ENCODE data around the gene COL27A1.

The COL27A1 gene

DNA sequence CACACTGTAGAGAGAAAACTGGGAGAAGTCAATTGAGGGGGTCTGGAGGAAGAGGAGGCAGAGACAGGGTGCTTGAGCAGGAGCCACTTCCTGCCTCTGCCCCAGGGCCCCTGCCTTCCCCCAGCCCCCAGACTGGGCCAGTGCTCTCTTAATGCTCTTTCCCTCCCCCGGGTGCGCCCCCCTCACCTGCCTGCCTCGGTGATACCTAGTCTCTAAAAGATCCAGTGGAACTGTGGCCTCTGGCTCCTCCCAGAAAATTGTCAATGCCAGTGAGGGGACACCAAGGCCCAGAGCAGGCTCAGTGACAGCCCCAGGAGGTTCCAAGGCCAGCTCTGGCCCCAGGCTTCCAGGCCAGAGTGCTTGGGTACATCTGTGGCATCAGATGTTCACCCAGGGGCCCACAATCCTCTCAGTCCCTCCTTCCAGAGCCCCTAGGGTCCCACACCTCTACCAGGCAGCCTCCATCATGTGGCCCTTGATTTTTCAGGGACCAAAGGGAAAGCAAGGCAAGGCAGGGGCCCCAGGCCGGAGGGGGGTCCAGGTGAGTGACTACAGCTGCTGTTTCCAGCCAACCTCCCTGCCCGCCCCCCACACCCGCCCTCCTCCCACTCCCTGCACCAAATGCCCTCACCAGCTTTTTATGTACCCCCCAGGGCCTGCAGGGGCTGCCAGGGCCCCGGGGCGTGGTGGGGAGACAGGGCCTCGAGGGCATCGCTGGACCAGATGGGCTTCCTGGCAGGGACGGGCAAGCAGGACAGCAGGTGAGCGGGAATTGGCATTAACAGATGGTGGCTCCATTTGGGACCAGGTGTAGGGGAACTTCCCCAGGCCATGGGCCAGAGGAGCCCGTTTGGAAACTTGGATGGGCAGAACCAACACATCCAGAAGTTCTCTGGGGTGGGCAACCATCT lies 134.5 kb downstream of the COL27A1 start:
- peak; percentile 32 for DNase-seq

DNA sequence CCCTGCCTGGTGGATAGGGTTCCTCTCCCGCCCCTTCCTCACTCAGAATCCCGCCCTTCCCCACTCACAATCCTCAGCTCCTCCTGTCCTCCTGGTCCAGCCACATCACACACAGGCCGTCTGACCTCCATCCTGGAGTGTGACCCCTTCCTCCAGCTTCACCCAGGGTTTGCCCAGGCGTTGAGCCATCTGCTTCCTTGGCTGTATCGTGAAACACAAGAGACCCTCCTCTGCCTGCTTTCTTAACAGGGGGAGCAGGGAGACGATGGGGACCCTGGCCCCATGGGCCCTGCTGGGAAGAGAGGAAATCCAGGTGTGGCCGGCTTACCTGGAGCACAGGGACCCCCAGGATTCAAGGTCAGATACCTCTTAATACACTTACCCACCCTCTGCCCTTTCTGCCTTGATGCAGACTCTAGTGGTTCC lies 135.2 kb downstream of the COL27A1 start:
- DNase-seq: peak; percentile 22

DNA sequence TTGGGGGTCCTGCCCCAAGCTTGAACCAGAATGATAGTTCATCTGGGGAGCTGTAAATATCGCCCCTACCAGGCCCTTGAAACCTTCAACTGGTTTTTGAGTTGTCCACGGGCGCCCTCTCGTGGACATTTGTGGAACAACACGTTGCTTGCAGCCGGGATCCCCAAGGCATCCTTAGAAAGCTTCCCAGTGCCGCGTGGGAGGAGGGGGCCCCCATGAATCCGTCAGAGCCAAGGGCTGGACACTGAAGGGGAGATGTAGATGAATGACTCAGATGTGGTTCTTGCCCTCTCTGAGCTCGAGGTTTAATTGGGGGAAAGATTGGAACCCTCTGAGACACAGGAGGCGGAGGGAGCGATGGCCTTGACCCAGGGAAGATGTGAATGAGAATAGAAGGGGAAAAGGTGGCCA lies 135.7 kb downstream of the COL27A1 start:
- peak; percentile 84 for DNase-seq

DNA sequence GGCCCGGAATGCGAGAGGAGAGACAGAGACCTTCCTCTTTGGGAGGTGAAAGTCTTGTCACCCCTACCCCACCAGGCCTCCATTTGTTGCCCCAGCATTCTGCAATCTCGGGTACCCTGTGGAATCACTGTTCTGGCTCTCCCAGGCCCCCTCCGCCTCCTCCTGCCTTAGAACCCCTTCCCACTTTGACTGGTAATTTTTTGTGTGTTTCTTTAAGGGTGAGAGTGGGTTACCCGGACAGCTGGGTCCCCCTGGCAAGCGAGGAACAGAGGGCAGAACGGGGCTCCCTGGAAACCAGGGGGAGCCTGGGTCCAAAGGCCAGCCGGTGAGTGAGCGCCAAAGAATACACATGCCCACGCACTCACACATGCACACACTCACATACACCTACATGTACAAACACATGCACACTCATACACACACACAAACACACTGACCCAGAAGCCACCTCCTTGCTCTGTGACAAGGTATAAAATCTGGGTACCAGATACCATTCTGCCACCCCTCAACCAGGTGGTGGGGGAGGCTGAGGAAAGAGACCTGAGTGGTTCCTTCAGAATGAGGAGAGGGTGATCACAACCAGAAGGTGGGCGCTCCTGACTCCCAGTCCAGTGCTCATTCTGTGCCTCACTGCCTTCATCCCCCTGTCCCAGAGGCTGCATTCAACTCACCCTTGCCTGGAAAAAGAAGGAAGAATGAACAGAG lies 136.7 kb downstream of the COL27A1 start:
- peak; percentile 13 for DNase-seq

DNA sequence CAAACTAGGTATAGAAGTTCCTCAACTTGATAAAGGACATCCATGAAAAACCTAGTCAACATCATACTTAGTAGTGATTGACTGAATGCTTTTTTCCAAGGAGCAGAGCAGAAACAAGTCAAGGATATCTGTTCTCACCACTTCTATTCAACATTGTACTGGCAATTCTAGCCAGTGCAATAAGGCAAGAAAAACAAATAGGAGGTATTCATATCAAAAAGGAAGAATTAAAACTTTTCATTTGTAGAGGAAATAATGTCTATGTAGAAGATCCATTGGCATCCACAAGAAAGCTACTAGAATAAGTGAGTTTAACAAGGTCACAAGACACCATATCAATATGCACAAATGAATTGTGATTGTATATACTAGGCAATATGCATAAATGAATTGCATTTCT lies 139.3 kb downstream of the COL27A1 start:
- DNase-seq: no peak

DNA sequence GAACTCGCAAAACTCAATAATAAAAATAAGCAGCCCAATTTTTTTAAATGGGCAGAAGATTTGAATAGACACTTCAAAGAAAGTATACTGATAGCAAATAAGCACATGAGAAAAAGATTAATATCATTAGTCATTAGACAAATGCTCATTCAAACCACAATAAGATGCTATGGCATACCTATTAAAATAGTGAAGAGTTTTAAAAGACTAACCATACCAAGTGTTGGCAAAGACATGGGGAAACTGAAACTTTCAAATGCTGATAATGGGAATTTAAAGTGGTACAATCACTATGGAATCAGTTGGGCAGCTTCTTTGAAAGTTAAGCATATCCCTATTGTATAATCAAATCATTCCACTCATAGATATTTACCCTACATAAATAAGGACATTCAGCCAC lies 141.0 kb downstream of the COL27A1 start:
- DNase-seq: no peak

DNA sequence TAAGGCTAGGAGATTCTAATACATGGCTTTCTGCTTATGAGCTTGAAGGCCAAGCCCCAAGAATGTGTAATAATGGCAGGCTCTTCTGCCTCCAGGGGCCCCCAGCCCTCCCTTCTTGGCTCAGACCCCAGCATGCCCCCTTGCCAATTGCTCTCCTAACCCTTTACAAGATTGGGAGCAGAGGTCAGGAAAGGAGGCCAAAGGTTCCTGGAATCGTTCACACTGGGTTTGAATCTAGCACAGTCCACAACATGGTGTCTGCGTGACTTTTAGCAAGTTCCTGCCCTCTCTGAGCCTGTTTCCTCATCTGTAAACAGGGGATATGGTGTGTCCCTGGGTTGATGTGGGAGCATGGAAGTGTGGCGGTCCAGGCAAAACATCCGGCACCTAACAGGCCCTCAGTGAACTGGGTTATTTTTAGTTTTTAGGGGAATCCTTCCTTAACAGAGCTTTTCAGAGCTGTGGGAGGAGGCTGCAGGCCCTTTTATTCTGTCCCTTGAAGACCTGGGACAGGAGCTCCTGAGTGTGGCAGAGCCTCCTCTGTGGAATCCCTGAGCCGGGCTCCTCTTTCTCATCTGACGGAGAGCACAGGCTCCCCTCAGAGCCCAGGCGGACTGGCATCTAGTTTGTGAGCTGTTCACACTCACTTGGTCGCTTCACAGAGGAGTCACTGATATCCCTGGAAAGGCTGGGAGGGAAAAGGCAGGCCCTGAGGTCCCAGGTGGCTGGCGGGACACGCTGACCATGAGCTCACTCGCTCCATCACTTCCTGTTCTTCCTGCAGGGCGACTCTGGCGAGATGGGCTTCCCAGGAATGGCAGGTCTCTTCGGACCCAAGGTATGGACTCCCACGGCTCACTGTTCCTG lies 144.2 kb downstream of the COL27A1 start:
- DNase-seq: no peak

DNA sequence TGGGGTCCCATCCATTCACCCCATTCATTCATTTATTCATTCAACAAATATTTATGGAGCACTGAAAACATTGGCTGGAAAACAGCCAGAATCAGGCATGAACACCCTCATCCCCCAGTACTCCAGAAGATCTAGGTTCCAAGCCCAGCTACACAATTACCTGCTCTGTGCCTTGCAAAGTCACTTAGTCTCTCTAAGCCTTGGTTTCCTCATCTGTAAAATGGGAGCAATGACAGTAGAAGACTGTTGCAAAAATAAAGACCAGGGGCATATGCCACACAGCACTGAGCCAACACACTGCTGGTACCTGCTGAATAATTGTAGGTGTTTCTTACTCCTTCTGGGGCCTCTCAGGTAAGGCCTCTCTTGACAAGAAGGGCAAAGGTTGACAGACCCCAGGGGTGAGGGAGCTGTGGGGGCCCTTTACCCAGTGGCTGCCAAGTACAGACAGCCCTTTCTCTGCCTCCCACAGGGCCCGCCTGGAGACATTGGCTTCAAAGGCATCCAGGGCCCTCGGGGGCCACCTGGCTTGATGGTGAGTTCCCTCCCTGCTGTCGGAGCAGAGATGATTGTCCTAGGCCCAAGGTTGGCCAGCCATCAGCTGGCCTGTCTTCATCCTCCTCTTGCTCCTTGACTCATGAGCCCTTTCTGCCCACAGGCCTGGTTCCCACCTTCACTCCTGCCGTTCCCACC lies 145.0 kb downstream of the COL27A1 start:
- no peak for DNase-seq

DNA sequence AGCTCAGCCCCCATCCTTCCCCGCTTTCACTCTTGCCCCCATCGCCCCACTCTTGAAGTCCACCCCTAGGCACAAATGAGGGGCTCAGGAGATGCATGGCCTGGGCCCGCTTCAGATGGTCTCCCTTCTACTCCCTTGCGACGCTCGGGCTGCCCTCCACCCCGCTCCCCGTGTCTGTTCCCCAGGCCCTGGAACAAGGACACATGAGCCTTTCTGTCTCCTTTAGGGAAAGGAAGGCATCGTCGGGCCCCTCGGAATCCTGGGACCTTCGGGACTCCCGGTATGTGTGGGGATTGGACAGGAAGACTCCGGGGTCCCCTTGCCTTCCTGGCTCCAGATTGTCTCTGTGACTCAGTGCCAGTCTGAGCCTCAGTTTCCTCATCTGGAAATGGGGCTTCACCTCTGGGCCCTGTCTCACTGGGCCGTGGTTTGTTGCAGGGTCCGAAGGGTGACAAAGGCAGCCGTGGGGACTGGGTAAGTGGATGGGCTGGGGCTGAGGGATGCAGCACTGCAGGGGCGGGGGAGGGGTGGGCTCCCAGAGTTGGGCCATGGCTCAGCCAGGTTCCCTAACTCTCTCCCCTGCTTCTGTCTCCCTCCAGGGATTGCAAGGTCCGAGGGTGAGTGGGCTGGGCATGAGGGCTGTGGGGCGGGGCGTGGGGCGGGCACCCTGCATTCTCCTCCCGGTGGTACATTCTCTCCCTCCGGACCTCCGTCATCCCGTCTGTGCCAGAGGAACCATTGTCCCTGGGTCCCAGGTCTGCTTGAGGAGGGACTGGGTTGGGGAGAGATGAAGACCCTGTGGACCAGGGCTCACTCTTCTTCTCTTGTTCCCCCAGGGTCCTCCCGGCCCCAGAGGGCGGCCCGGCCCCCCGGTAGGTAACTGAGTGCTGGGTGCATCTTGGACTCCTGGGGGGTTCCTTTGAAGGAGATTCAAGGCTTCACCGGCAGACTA lies 145.8 kb downstream of the COL27A1 start:
- no peak for DNase-seq

DNA sequence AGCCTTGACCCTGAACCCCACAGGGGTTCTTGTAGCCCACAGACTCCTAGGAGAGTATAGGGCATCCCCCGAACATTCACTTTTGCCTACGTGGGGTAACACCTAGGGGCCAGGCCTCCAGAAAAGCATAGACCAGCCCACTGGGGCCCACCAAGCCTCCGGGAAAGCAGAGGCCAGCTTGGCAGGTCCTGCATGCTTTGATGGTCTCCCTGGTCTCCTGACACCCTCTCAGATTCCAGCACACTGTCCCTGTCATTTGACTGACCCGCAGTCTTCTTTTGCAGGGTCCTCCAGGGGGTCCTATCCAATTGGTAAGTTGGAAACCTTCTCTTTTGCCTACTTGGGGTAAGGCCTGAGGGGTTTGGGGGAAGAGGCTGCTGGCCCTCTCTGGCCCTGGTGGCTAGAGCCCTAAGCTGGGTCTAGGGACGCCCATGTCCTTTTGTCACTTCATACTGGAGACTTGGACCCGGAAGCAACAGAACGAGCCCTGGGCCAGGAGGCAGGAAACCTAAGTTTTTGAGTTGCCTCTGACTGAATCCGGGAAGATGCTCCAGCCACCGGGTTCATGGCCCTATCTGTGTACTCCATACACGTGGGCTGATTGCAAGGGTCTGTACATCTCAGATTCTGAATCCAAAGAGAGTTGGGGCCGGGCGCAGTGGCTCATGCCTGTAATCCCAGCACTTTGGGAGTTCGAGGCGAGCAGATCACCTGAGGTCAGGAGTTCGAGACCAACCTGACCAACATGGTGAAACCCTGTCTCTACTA lies 146.6 kb downstream of the COL27A1 start:
- no peak for DNase-seq

DNA sequence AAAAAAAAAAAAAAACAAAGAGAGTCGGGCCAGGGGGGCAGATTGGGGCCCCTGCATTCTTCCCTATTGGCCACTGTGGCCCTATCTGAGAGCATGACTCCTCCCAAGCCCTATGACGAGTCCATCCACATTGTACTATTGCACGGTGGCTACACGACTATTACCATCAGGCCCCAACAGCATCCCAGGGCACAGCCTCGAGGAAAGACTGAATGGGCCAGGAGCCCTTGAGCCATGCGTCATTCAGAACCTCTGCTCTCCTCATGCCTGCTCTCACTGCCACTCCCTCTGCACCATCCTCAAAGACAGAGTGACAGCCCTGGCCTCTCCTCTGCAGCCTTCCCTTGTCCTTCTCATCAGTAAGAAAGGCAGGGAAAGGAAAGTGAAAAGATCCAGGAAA lies 147.4 kb downstream of the COL27A1 start:
- no peak for DNase-seq

DNA sequence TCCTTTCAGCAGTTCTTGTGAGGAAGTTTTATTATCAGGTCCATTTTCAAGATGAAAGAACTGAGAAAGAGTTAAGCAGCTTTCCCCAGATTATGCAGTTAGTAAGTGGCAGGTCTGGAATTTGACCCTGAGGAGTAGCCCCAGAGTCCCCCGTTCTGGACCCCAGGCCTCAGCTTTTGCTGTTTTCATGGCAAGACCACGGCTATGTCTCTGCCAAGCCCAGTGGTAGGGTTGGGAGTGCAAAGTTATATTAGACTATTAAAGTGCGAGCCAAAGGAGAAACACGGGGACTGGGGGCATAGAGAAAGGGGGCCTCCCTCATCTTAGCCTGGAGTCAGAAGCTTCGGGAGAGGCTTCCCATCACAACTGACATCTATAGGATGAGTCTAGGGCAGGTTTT lies 148.2 kb downstream of the COL27A1 start:
- DNase-seq: no peak

DNA sequence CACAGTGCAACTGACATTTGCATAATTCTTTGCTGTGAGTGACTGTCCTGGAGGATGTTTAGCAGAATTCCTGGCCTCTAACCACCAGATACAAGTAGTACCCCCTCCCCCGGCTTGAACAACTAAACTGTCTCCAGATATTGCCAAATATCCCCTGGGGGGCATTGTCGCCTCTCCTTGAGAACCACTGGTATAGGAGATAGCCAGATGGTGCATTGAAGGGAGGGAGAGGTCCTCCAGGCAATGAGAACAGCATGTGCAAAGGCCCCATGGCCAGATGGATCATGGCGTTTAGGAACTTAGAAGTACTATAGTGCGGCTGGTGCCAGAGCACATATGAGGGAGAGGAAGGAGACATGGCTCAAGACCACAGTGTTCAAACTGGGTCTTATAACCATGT lies 148.6 kb downstream of the COL27A1 start:
- no peak for DNase-seq

DNA sequence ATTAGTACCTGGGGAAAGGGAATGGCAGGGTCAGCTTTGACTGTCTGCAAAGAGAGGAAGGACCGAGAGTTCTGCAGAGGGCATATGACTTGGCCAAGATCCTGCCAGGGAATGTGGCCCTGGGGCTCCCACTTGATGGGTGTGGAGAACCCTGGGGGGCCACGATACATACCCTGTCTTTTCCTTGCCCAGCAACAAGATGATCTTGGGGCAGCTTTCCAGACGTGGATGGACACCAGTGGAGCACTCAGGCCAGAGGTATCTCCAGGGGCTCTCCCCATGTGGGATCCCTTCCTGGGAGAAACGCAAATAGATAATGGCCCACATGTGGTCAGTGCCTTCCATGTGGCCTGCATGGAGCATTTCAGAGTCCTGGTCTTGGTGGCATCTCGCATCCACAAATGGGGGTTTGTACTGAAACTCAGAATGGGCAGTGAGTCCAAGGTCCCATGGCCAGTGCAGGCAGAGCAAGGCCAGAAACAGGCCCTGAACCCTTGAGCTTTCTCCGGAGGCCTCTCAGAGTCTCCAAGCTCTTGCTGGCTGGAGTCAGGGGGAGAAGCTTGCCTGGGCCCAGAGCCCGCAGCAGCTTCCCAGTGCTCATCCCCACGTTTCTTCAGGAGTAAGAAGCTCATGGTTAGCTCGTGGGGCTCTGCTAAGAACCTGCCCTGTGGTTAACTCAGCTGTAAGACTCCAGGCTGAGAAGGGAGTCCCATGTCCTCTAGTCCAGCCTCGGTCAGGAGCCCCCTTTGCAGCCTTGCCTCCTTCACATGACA lies 149.3 kb downstream of the COL27A1 start:
- no peak for DNase-seq

DNA sequence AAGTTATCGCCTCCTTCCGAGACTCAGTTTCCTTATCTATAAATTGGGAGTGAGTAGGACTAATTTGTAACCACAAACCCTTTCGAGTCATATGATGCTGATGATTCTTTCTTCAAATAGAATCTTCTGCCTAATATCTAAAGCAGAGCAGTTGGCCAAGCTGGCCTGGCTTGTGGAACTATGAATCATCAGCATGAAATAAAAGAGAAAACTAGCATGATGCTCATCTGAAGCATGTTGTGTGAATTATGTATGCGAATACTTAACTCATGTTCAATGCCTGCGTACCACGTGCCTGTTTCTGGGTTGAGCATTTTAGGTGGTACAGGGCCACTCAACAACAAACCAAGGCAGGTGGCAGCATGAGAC lies 152.5 kb downstream of the COL27A1 start:
- no peak for DNase-seq

DNA sequence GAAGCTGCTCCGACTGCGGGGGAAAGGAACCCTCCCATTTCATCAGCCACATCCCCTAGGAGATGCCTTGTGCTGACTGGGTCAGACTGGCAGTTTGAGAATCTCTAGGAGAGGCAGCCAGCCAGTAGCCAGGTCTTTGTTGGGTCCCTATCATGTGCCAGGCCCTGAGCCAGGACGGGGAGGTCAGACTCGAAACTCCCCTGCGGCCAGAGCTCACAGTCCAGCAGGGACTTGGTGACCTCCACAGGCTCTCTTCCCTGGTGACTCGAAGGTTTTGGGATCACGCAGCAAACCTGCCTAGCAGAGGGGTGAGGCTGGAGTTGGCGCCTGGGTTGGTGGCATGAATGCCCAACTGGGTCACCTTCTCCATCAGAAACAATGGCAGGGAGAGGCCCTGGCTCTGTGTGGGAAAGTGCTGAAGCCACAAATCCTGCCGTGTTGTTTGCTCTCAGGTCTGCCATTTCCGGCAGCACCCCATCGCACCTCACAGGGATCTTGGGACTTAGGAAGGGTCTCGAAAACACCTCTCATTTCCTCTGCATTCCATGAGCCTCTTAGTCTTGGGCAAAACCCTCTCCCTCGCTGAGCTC lies 153.1 kb downstream of the COL27A1 start:
- no peak for DNase-seq

DNA sequence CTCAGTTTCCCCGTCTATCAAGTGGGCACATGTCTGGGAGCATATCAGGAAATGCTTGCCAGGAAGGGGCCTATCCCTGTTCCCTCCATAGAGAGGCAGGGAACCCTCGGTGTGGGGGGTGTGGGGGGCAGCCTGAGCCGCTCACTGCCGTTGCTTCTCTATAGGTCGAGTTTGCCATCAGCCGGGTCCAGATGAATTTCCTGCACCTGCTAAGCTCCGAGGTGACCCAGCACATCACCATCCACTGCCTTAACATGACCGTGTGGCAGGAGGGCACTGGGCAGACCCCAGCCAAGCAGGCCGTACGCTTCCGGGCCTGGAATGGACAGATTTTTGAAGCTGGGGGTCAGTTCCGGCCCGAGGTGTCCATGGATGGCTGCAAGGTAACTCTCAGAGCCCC lies 153.8 kb downstream of the COL27A1 start:
- DNase-seq: no peak

DNA sequence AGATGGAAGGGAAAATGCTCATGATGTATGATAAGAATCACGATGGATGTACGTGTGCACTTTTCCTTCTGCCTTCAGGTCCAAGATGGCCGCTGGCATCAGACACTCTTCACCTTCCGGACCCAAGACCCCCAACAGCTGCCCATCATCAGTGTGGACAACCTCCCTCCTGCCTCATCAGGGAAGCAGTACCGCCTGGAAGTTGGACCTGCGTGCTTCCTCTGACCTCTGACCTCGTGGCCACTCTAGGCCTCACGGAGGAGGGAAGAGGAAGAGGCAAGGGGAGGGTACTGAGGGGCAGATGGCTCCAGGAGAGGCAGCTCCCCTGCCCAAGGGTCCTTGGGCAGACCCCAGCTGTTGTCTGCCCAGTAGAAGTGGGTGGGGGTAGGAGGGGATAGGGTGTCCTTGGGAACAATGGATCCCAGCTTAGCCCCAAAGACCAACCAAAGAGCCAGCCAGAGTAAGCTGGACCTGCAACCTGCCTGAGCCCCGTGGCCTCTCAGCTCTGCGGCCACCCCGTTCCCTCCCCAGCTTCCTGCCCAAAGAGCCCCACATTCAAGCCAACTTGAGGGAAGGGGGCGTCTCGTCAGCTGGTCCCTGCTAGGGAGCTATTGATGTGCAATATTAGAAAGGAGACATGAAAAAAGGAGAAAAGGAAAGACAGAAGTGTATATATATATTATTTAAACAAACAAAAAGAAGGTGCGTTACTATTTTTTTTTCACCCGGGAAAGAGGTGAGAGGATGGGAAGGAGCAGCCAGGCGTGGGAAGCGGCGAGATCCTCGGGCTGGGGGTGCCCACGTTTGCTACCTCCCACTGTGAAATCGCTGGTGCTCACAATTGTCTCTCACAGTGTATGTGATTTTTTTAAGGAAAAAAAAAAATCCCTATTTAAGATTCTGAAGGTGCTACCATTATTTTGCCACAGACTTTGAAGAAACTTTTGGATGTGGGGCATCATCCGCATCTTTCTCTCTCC lies 155.4 kb downstream of the COL27A1 start:
- DNase-seq: no peak

All from femur (tissue), 1 donor.